HepG2 (cell line): ENCODE results near the gene STXBP5L. TPM values are rescaled to one million over a fixed set of nuclear protein-coding genes. Genes with fewer than 3 reads are reported as not detected.

Experiments used
- CBX1 ChIP-seq: IDR thresholded peaks from one replicate; pipeline ENCODE4 v1.6.1; 2016; ENCODE audit warnings: antibody characterized with exemption, low read depth
- CENPX ChIP-seq: sonication (generic); formaldehyde crosslinking; IDR thresholded peaks from 2 replicates; pipeline ENCODE4 v1.9.0; 2021; ENCODE audit warnings: mild to moderate bottlenecking, missing genetic modification reagents, moderate library complexity
- GATAD1 ChIP-seq: IDR thresholded peaks from 2 replicates; pipeline ENCODE4 v1.6.1; 2016; ENCODE audit warnings: missing genetic modification reagents, missing compliant biosample characterization
- HOXA3 ChIP-seq: sonication (generic); formaldehyde crosslinking; IDR thresholded peaks from 2 replicates; pipeline ENCODE4 v1.5.0; 2020; ENCODE audit warnings: missing genetic modification reagents
- MAZ ChIP-seq, 2 experiments: sonication (generic) in 1 of 2; formaldehyde crosslinking in 1 of 2; IDR thresholded peaks; 2 replicates each; pipeline versions ENCODE4 v1.5.0 to v1.6.1; 2012 to 2020; ENCODE audit warnings: low read depth in 2 of 2, mild to moderate bottlenecking in 2 of 2, borderline replicate concordance in 1 of 2, improper control_type of control experiment in 1 of 2, low read length in 1 of 2, missing genetic modification reagents in 1 of 2, moderate library complexity in 1 of 2
- MTERF4 ChIP-seq: sonication (generic); formaldehyde crosslinking; IDR thresholded peaks from 2 replicates; pipeline ENCODE4 v1.8.0; 2023; ENCODE audit warnings: mild to moderate bottlenecking, missing genetic modification reagents
- MYNN ChIP-seq: sonication (generic); formaldehyde crosslinking; IDR thresholded peaks from 2 replicates; pipeline ENCODE4 v1.4.0; 2020; ENCODE audit warnings: mild to moderate bottlenecking, low read depth, missing genetic modification reagents
- NBN ChIP-seq: fragments of 450-650 bp; conservative IDR thresholded peaks from 2 replicates; pipeline ENCODE4 v1.6.1; 2017
- NFRKB ChIP-seq: fragments of 450-650 bp; IDR thresholded peaks from 2 replicates; pipeline ENCODE4 v1.6.1; 2017
- NFYB ChIP-seq: sonication (generic); formaldehyde crosslinking; IDR thresholded peaks from 2 replicates; pipeline ENCODE4 v1.4.0; 2020; ENCODE audit warnings: missing genetic modification reagents
- SP5 ChIP-seq: IDR thresholded peaks from 2 replicates; pipeline ENCODE4 v1.6.1; 2016; ENCODE audit warnings: low read depth, borderline replicate concordance
- SYNCRIP ChIP-seq: fragments of 200-400 bp; formaldehyde crosslinking; IDR thresholded peaks from 2 replicates; pipeline ENCODE4 v1.6.1; 2018; ENCODE audit warnings: mild to moderate bottlenecking, low read depth, low read length; ENCODE audit not compliant: insufficient read depth
- ZBTB7B ChIP-seq: sonication (generic); formaldehyde crosslinking; IDR thresholded peaks from 2 replicates; pipeline ENCODE4 v1.4.0; 2020; ENCODE audit warnings: missing genetic modification reagents
- ZC3H13 ChIP-seq: sonication (generic); formaldehyde crosslinking; IDR thresholded peaks from 2 replicates; pipeline ENCODE4 v1.8.1; 2023; ENCODE audit warnings: mild to moderate bottlenecking, missing genetic modification reagents, moderate library complexity
- ZMAT3 ChIP-seq: sonication (generic); formaldehyde crosslinking; conservative IDR thresholded peaks from 2 replicates; pipeline ENCODE4 v1.7.0; 2021; ENCODE audit warnings: missing genetic modification reagents
- ZNF10 ChIP-seq: sonication (generic); formaldehyde crosslinking; IDR thresholded peaks from 2 replicates; pipeline ENCODE4 v1.4.0; 2020; ENCODE audit warnings: mild to moderate bottlenecking, low read depth, missing genetic modification reagents, borderline replicate concordance
- ZNF280B ChIP-seq: sonication (generic); formaldehyde crosslinking; IDR thresholded peaks from 2 replicates; pipeline ENCODE4 v1.5.0; 2020; ENCODE audit warnings: missing genetic modification reagents, mild to moderate bottlenecking, borderline replicate concordance
- ZNF446 ChIP-seq: sonication (generic); formaldehyde crosslinking; IDR thresholded peaks from 2 replicates; pipeline ENCODE4 v1.5.0; 2020; ENCODE audit warnings: mild to moderate bottlenecking, missing genetic modification reagents
- ZNF564 ChIP-seq: sonication (generic); formaldehyde crosslinking; IDR thresholded peaks from 2 replicates; pipeline ENCODE4 v1.8.1; 2023; ENCODE audit warnings: mild to moderate bottlenecking, missing genetic modification reagents
- ZNF792 ChIP-seq: IDR thresholded peaks from 2 replicates; pipeline ENCODE4 v1.6.1; 2016
- ZSCAN31 ChIP-seq: sonication (generic); formaldehyde crosslinking; IDR thresholded peaks from 2 replicates; pipeline ENCODE4 v1.5.0; 2020; ENCODE audit warnings: low read depth, mild to moderate bottlenecking, missing genetic modification reagents
- polyA plus RNA-seq, 8 experiments: library from polyadenylated mRNA; depleted of rRNA in 3 of 8; stranded (reverse) in 7 of 8; unstranded in 1 of 8; fragments of >200 nt; fragmentation: Illumina TruSeq in 4 of 8; extraction: Trizol in 4 of 8; gene quantifications; 2 replicates each; pipeline versions ENCODE4 v1.2.1 to v1.2.3, GENCODE V29; 2011 to 2016; ENCODE audit warnings: low read depth in 4 of 8, missing spikeins in 1 of 8, mixed read lengths in 1 of 8; ENCODE audit not compliant: insufficient read depth in 1 of 8
- total RNA-seq, 5 experiments: library from RNA; depleted of rRNA; stranded (reverse); fragments of >200 nt; fragmentation: Illumina TruSeq; extraction: Trizol; gene quantifications; 2 replicates each; pipeline ENCODE4 v1.2.3, GENCODE V29; 2016; ENCODE audit warnings: low read depth in 1 of 5
- TF ChIP-seq, protein P1 (sequence below): sonication (generic); formaldehyde crosslinking; IDR thresholded peaks from 2 replicates; pipeline ENCODE4 v1.4.0; 2020; ENCODE audit warnings: missing genetic modification reagents, mild to moderate bottlenecking, borderline replicate concordance
- TF ChIP-seq, protein P2 (sequence below): sonication (generic); formaldehyde crosslinking; IDR thresholded peaks from 2 replicates; pipeline ENCODE4 v1.4.0; 2020; ENCODE audit warnings: low read depth, mild to moderate bottlenecking, missing genetic modification reagents
- TF ChIP-seq, protein P3 (sequence below): sonication (generic); formaldehyde crosslinking; IDR thresholded peaks from 2 replicates; pipeline ENCODE4 v1.5.0; 2020; ENCODE audit warnings: missing genetic modification reagents

The STXBP5L gene
- total and polyA plus RNA-seq, 2 of the 13 experiments (the other 11 are each of a cell fraction or from before 2014, with no cell fraction given): not detected

DNA sequence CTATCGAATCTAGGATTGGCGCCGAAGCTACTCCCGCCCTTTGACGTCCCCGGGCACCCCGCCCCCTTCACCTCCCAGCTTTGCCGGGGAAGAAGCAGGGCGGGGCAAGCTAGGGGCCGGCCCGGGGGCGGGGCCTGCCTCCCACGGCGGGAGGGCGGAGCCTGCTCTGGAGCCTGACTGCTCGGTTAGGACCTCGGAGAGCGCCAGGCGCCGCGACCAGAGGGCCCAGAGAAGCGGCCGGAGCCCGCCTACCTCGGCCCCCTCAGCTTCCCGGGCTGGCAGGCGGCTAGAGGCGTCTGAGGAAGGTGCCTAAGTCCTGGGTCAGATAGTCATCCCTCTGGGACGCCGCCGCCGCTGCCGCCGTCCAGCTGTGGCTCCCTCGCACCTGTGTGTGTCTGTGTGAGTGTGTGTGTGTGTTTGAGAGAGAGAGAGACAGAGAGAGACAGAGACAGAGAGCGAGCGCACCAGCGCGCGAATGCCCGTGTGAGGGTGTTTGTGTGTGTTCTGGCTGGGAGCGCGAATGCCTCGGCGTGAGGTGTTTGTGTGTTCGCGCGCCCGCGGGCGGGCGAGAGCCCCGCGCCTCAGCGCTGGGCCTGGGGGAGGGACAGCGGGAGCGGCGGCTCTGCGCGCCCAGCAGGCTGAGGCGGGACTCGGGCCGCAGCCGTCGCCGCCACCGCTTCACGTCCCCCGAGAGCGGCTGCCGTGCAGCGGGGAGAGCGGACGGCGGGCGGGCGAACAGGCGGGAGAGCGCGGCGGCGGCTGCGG is at the start of gene STXBP5L (continued):
- peak; percentile 37; the same call in 1 of the 2 replicates for TF ChIP-seq SP5
- 0 out of 2 replicates have a peak, but pooled peaks have one; percentile 36 for TF ChIP-seq MTERF4
- TF ChIP-seq ZNF446 (CRISPR knock-in tag): peak; percentile 48; the same call in 1 of the 2 replicates
- TF ChIP-seq ZBTB7B (CRISPR knock-in tag): peak; percentile 38; the same call in 1 of the 2 replicates
- no peak for TF ChIP-seq ZNF10 (CRISPR knock-in tag)
- no peak for TF ChIP-seq ZNF280B (CRISPR knock-in tag)
- TF ChIP-seq NFRKB: no peak
- no peak for TF ChIP-seq ZNF564 (CRISPR knock-in tag)
- 0 out of 2 replicates have a peak, but pooled peaks have one; percentile 44 for TF ChIP-seq ZSCAN31 (CRISPR knock-in tag)
- TF ChIP-seq ZC3H13 (CRISPR knock-in tag): no peak
- no peak for TF ChIP-seq CENPX
- TF ChIP-seq HOXA3 (CRISPR knock-in tag): no peak
- TF ChIP-seq, protein P1, sequence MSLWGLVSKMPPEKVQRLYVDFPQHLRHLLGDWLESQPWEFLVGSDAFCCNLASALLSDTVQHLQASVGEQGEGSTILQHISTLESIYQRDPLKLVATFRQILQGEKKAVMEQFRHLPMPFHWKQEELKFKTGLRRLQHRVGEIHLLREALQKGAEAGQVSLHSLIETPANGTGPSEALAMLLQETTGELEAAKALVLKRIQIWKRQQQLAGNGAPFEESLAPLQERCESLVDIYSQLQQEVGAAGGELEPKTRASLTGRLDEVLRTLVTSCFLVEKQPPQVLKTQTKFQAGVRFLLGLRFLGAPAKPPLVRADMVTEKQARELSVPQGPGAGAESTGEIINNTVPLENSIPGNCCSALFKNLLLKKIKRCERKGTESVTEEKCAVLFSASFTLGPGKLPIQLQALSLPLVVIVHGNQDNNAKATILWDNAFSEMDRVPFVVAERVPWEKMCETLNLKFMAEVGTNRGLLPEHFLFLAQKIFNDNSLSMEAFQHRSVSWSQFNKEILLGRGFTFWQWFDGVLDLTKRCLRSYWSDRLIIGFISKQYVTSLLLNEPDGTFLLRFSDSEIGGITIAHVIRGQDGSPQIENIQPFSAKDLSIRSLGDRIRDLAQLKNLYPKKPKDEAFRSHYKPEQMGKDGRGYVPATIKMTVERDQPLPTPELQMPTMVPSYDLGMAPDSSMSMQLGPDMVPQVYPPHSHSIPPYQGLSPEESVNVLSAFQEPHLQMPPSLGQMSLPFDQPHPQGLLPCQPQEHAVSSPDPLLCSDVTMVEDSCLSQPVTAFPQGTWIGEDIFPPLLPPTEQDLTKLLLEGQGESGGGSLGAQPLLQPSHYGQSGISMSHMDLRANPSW (CRISPR knock-in tag): no peak
- TF ChIP-seq, protein P2, sequence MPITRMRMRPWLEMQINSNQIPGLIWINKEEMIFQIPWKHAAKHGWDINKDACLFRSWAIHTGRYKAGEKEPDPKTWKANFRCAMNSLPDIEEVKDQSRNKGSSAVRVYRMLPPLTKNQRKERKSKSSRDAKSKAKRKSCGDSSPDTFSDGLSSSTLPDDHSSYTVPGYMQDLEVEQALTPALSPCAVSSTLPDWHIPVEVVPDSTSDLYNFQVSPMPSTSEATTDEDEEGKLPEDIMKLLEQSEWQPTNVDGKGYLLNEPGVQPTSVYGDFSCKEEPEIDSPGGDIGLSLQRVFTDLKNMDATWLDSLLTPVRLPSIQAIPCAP: no peak
- no peak for TF ChIP-seq NFYB (CRISPR knock-in tag)
- no peak for TF ChIP-seq GATAD1 (CRISPR knock-in tag)
- TF ChIP-seq, protein P3, sequence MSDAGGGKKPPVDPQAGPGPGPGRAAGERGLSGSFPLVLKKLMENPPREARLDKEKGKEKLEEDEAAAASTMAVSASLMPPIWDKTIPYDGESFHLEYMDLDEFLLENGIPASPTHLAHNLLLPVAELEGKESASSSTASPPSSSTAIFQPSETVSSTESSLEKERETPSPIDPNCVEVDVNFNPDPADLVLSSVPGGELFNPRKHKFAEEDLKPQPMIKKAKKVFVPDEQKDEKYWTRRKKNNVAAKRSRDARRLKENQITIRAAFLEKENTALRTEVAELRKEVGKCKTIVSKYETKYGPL (CRISPR knock-in tag): no peak
- no peak for TF ChIP-seq MYNN (CRISPR knock-in tag)
- no peak for TF ChIP-seq MAZ (IDR thresholded peaks at IDR 0.05; ENCODE audit: borderline replicate concordance, low read depth, low read length)
- 0 out of 2 replicates have a peak, but pooled peaks have one; percentile 36 for TF ChIP-seq MAZ (CRISPR knock-in tag; IDR thresholded peaks at IDR 0.05; ENCODE audit: low read depth)
- no peak for TF ChIP-seq ZMAT3 (CRISPR knock-in tag)
- no peak for TF ChIP-seq NBN
- no peak for TF ChIP-seq SYNCRIP
- no peak for TF ChIP-seq CBX1
- peak; percentile 38; the same call in 1 of the 2 replicates for TF ChIP-seq ZNF792 (CRISPR knock-in tag)
